PFSK-1 (cell line): ENCODE results near the gene PCDHGA1.

ENCODE experiments used
- FOXP2 ChIP-seq: optimal IDR thresholded peaks from 2 replicates; pipeline ENCODE3; 2011; ENCODE audit warnings: borderline replicate concordance, control low read depth, inconsistent platforms; ENCODE audit not compliant: insufficient read depth; ENCODE audit errors: extremely low read length, extremely low read depth
- POLR2AphosphoS5 ChIP-seq: IDR thresholded peaks from 2 replicates; pipeline ENCODE4 v1.6.1; 2012; ENCODE audit warnings: low read depth, mild to moderate bottlenecking, control low read depth, low read length, moderate library complexity
- REST ChIP-seq, 2 experiments: IDR thresholded peaks; 2 replicates each; pipeline versions ENCODE4 v1.6.1 to v1.8.0; 2011 to 2012; ENCODE audit warnings: low read depth in 2 of 2, low read length in 2 of 2, control low read depth in 1 of 2, inconsistent platforms in 1 of 2, mild to moderate bottlenecking in 1 of 2, moderate library complexity in 1 of 2; ENCODE audit not compliant: insufficient read depth in 1 of 2
- SIN3A ChIP-seq: IDR thresholded peaks from 2 replicates; pipeline ENCODE4 v1.6.1; 2012; ENCODE audit warnings: mild to moderate bottlenecking, low read length, moderate library complexity, borderline replicate concordance; ENCODE audit not compliant: insufficient read depth
- TAF1 ChIP-seq: IDR thresholded peaks from 2 replicates; pipeline ENCODE4 v1.6.1; 2012; ENCODE audit warnings: low read length, control low read depth, borderline replicate concordance; ENCODE audit not compliant: insufficient read depth

- TF ChIP-seq REST (IDR thresholded peaks at IDR 0.05; ENCODE audit: insufficient read depth in 1 of 2, low read depth in 2 of 2, low read length in 2 of 2) (no peak), POLR2AphosphoS5 (no peak), FOXP2 (no peak), SIN3A (no peak), TAF1 (no peak)
These were observed 53.0 kb downstream of the PCDHGA1 start for GRCh38 chr5:141383345-141383744.
